ENCODE measurements around the gene LRG1.

LRG1 gene

DNA sequence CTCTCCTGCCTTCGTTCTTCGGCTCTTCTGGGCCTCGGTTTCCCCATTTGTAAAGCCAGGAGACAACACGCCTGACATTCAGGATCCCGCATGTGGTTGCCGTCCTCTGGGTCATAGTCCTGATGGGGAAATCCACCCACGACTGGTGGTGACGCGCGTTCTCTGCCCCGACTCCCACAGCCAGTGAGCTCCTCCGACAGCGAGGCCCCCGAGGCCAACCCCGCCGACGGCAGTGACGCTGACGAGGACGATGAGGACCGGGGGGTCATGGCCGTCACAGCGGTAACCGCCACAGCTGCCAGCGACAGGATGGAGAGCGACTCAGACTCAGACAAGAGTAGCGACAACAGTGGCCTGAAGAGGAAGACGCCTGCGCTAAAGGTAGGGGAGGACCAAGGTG lies 51.3 kb downstream of the LRG1 start:
- TF ChIP-seq TOX (CRISPR knock-in tag; IDR thresholded peaks at IDR 0.05; ENCODE audit: borderline replicate concordance) (no peak), PPARA (CRISPR knock-in tag; IDR thresholded peaks at IDR 0.05; ENCODE audit: borderline replicate concordance) (no peak), ZFP30 (CRISPR knock-in tag; IDR thresholded peaks at IDR 0.05) (no peak), RARB (CRISPR knock-in tag; IDR thresholded peaks at IDR 0.05) (no peak), BACH2 (CRISPR knock-in tag; IDR thresholded peaks at IDR 0.05; ENCODE audit: borderline replicate concordance) (no peak), TCF4 (CRISPR knock-in tag; IDR thresholded peaks at IDR 0.05; ENCODE audit: borderline replicate concordance) (no peak), ZNF8 (CRISPR knock-in tag; IDR thresholded peaks at IDR 0.05) (no peak), ESRRG (CRISPR knock-in tag; IDR thresholded peaks at IDR 0.05) (no peak), OSR1 (CRISPR knock-in tag; IDR thresholded peaks at IDR 0.05) (no peak)
- TF ChIP-seq, protein P1, sequence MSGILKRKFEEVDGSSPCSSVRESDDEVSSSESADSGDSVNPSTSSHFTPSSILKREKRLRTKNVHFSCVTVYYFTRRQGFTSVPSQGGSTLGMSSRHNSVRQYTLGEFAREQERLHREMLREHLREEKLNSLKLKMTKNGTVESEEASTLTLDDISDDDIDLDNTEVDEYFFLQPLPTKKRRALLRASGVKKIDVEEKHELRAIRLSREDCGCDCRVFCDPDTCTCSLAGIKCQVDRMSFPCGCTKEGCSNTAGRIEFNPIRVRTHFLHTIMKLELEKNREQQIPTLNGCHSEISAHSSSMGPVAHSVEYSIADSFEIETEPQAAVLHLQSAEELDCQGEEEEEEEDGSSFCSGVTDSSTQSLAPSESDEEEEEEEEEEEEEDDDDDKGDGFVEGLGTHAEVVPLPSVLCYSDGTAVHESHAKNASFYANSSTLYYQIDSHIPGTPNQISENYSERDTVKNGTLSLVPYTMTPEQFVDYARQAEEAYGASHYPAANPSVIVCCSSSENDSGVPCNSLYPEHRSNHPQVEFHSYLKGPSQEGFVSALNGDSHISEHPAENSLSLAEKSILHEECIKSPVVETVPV (CRISPR knock-in tag; IDR thresholded peaks at IDR 0.05): no peak
- TF ChIP-seq, protein P2, sequence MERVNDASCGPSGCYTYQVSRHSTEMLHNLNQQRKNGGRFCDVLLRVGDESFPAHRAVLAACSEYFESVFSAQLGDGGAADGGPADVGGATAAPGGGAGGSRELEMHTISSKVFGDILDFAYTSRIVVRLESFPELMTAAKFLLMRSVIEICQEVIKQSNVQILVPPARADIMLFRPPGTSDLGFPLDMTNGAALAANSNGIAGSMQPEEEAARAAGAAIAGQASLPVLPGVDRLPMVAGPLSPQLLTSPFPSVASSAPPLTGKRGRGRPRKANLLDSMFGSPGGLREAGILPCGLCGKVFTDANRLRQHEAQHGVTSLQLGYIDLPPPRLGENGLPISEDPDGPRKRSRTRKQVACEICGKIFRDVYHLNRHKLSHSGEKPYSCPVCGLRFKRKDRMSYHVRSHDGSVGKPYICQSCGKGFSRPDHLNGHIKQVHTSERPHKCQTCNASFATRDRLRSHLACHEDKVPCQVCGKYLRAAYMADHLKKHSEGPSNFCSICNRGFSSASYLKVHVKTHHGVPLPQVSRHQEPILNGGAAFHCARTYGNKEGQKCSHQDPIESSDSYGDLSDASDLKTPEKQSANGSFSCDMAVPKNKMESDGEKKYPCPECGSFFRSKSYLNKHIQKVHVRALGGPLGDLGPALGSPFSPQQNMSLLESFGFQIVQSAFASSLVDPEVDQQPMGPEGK (CRISPR knock-in tag; IDR thresholded peaks at IDR 0.05; ENCODE audit: borderline replicate concordance): no peak
- TF ChIP-seq, protein P3, sequence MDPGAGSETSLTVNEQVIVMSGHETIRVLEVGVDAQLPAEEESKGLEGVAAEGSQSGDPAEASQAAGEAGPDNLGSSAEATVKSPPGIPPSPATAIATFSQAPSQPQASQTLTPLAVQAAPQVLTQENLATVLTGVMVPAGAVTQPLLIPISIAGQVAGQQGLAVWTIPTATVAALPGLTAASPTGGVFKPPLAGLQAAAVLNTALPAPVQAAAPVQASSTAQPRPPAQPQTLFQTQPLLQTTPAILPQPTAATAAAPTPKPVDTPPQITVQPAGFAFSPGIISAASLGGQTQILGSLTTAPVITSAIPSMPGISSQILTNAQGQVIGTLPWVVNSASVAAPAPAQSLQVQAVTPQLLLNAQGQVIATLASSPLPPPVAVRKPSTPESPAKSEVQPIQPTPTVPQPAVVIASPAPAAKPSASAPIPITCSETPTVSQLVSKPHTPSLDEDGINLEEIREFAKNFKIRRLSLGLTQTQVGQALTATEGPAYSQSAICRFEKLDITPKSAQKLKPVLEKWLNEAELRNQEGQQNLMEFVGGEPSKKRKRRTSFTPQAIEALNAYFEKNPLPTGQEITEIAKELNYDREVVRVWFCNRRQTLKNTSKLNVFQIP (CRISPR knock-in tag; IDR thresholded peaks at IDR 0.05; ENCODE audit: borderline replicate concordance, low read depth): no peak
- no peak for ATAC-seq

DNA sequence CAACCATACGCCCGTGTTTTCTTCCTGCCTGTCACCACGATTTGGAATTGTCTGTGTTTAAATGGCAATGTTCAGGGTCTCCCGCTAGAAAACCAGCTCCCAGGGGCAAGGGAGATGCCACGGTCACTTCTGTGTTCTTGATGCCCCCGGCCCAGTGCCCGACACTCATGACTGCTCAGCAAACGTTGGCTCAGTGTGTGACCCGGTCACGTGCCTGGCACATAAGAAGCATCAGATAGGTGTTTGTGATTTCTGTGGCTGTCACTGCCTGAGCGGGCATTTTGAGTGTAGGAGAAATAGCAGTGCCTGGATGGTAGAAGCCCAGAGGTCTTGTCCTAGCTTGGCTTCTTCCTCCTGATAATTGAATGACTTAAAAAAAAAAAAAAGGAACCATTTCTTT lies 52.3 kb downstream of the LRG1 start:
- ATAC-seq: no peak
- TF ChIP-seq RARB (CRISPR knock-in tag; IDR thresholded peaks at IDR 0.05) (no peak), ZNF8 (CRISPR knock-in tag; IDR thresholded peaks at IDR 0.05) (no peak), ISL1 (CRISPR knock-in tag; IDR thresholded peaks at IDR 0.05) (no peak), ZFP3 (CRISPR knock-in tag; IDR thresholded peaks at IDR 0.05) (no peak), CSDC2 (CRISPR knock-in tag; IDR thresholded peaks at IDR 0.05) (no peak), ZNF70 (CRISPR knock-in tag; IDR thresholded peaks at IDR 0.05) (no peak)
- TF ChIP-seq, protein P1 (CRISPR knock-in tag; IDR thresholded peaks at IDR 0.05): no peak
- TF ChIP-seq, protein P2 (CRISPR knock-in tag; IDR thresholded peaks at IDR 0.05; ENCODE audit: borderline replicate concordance): no peak
